Measurements from ENCODE around the gene ZNF664. TPM values are rescaled to one million over a fixed set of nuclear protein-coding genes. Genes with fewer than 3 reads are reported as not detected.
A peak's percentile ranks its signal among the peaks of the same experiment; 100 is the strongest.

ZNF664 gene
- total RNA-seq, 1 donor from 2014 or later: 198 TPM

GRCh38 chr12:123935956-123936355 lies 37.1 kb upstream of the ZNF664 start:
- Mint-ChIP-seq H3K4me3 (ENCODE audit: low read depth) (no peak overlapping the region), H3K9me3 (ENCODE audit: low read depth) (peaks cover 4% of the 10 kb centered on the region)
- TF ChIP-seq CTCF (IDR thresholded peaks at IDR 0.05; ENCODE audit: unreplicated experiment): no peak

GRCh38 chr12:123936471-123936870 lies 36.5 kb upstream of the ZNF664 start:
- no peak for TF ChIP-seq CTCF (IDR thresholded peaks at IDR 0.05; ENCODE audit: unreplicated experiment)
- peaks cover 30% of the 10 kb centered on the region for H3K36me3 Mint-ChIP-seq (ENCODE audit: insufficient read depth)
- no peaks in the 10 kb centered on the region for H3K4me1 Mint-ChIP-seq (ENCODE audit: low read depth)
- H3K4me3 Mint-ChIP-seq (ENCODE audit: low read depth): no peak overlapping the region
- peaks cover 4% of the 10 kb centered on the region for H3K9me3 Mint-ChIP-seq (ENCODE audit: low read depth)
- no peaks in the 10 kb centered on the region for H3K27me3 Mint-ChIP-seq
- no peak for DNase-seq (ENCODE audit: low spot score, unreplicated experiment)
- no peak overlapping the region for H3K27ac Mint-ChIP-seq

More at GRCh38 chr12:123935956-123936355, 37.1 kb upstream of the ZNF664 start:
- peaks cover 27% of the 10 kb centered on the region for H3K36me3 Mint-ChIP-seq (ENCODE audit: insufficient read depth)
- no peaks in the 10 kb centered on the region for H3K4me1 Mint-ChIP-seq (ENCODE audit: low read depth)
- no peak overlapping the region for H3K27ac Mint-ChIP-seq
- no peak for DNase-seq (ENCODE audit: low spot score, unreplicated experiment)
- H3K27me3 Mint-ChIP-seq: no peaks in the 10 kb centered on the region

- peaks cover 4% of the 10 kb centered on the region for H3K9me3 Mint-ChIP-seq (ENCODE audit: low read depth)
- no peak overlapping the region for H3K4me3 Mint-ChIP-seq (ENCODE audit: low read depth)
- no peaks in the 10 kb centered on the region for H3K27me3 Mint-ChIP-seq
These were observed 35.9 kb upstream of the ZNF664 start for GRCh38 chr12:123936956-123937706.

GRCh38 chr12:123937707-123938591 lies 35.1 kb upstream of the ZNF664 start:
- no peak overlapping the region for H3K4me3 Mint-ChIP-seq (ENCODE audit: low read depth)
- H3K27me3 Mint-ChIP-seq: no peaks in the 10 kb centered on the region
- no peaks in the 10 kb centered on the region for H3K4me1 Mint-ChIP-seq (ENCODE audit: low read depth)
- H3K27ac Mint-ChIP-seq: peak overlapping the region; percentile 35
- no peak for TF ChIP-seq CTCF (IDR thresholded peaks at IDR 0.05; ENCODE audit: unreplicated experiment)
- DNase-seq (ENCODE audit: low spot score, unreplicated experiment): no peak
- peaks cover 38% of the 10 kb centered on the region for H3K36me3 Mint-ChIP-seq (ENCODE audit: insufficient read depth)
- H3K9me3 Mint-ChIP-seq (ENCODE audit: low read depth): no peaks in the 10 kb centered on the region

More at GRCh38 chr12:123936956-123937706, 35.9 kb upstream of the ZNF664 start:
- no peaks in the 10 kb centered on the region for H3K4me1 Mint-ChIP-seq (ENCODE audit: low read depth)
- TF ChIP-seq CTCF (IDR thresholded peaks at IDR 0.05; ENCODE audit: unreplicated experiment): no peak
- peaks cover 34% of the 10 kb centered on the region for H3K36me3 Mint-ChIP-seq (ENCODE audit: insufficient read depth)
- H3K27ac Mint-ChIP-seq: no peak overlapping the region
- DNase-seq (ENCODE audit: low spot score, unreplicated experiment): no peak

- Mint-ChIP-seq H3K4me1 (ENCODE audit: low read depth) (no peaks in the 10 kb centered on the region), H3K4me3 (ENCODE audit: low read depth) (no peak overlapping the region), H3K27ac (peak overlapping the region; percentile 35), H3K36me3 (ENCODE audit: insufficient read depth) (peaks cover 33% of the 10 kb centered on the region), H3K9me3 (ENCODE audit: low read depth) (no peaks in the 10 kb centered on the region), H3K27me3 (no peaks in the 10 kb centered on the region)
- no peak for DNase-seq (ENCODE audit: low spot score, unreplicated experiment)
- peak; percentile 33 for TF ChIP-seq CTCF (IDR thresholded peaks at IDR 0.05; ENCODE audit: unreplicated experiment)
These were observed 34.1 kb upstream of the ZNF664 start for GRCh38 chr12:123938679-123939480.
